Cardiac muscle cell (in vitro differentiated cells and primary cell): ENCODE measurements around the gene PDZD2. TPM values are rescaled to one million over a fixed set of nuclear protein-coding genes. Genes with fewer than 3 reads are reported as not detected.

Source experiments
- DNase-seq, 2 donors: peaks; one replicate each; pipeline versions ENCODE4 v3.0.0 to v3.0.0-alpha.2; 2010 to 2017; ENCODE audit warnings: low read depth in 1 of 2, low spot score in 1 of 2
- H3K27ac ChIP-seq: fragments of 200-600 bp; sonication (generic); 2 replicates; pipeline ENCODE4 v1.5.1; 2016
- H3K27me3 ChIP-seq: fragments of 200-600 bp; sonication (generic); 2 replicates; pipeline ENCODE4 v1.6.0; 2016; ENCODE audit warnings: control low read depth
- H3K36me3 ChIP-seq: fragments of 200-600 bp; sonication (generic); 2 replicates; pipeline ENCODE4 v1.5.1; 2016; ENCODE audit warnings: control low read depth
- H3K4me1 ChIP-seq: fragments of 200-600 bp; sonication (generic); 2 replicates; pipeline ENCODE4 v1.8.1; 2017; ENCODE audit warnings: low read depth, mild to moderate bottlenecking, mixed run types
- H3K4me3 ChIP-seq: fragments of 200-600 bp; sonication (generic); 2 replicates; pipeline ENCODE4 v1.5.1; 2016; ENCODE audit warnings: mild to moderate bottlenecking
- H3K9me3 ChIP-seq: fragments of 200-600 bp; sonication (generic); 2 replicates; pipeline ENCODE4 v1.5.1; 2017; ENCODE audit warnings: low read depth, mild to moderate bottlenecking, control low read depth
- CTCF ChIP-seq: IDR thresholded peaks from 2 replicates; pipeline ENCODE4 v1.5.1; 2012; ENCODE audit warnings: low read depth, mild to moderate bottlenecking, low read length
- polyA plus RNA-seq: library from polyadenylated mRNA; unstranded; fragments of >200 nt; fragmentation: Nextera tagmentation; extraction: Ambion mirVana; gene quantifications from 2 replicates; pipeline ENCODE4 v1.2.1, GENCODE V29; 2016
- total RNA-seq: library from RNA; depleted of rRNA; stranded (reverse); fragments of >200 nt; gene quantifications from 2 replicates; pipeline ENCODE4 v1.2.3, GENCODE V29; 2016

Gene PDZD2
- total and polyA plus RNA-seq, 2 experiments from 2014 or later: 3.0 to 3.5 TPM

DNA sequence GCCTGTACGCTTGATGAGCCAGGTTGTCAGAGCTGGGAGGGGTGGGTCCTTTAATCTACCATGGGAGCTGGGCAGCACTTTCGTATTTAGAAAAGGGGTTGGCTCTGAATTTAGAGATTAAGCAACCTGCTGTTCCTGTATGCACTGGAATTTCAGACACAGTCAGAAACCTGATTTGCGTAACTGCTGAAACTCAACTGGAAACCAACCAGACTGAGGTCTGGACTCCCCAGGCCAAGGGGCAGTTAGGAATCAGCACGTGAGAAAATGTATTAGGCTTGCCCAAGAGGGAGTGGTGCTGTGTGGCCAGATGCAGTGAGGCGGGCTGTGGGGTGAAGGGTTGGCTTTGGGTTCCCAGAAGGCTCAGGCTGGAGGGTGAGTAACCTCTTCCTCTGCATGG is 300.2 kb downstream of the PDZD2 start:
- H3K9me3 ChIP-seq: no peaks in the 10 kb centered on the region
- H3K27me3 ChIP-seq: no peaks in the 10 kb centered on the region
- peak in 1 of 2 donors; percentile 51 for DNase-seq
- no peaks in the 10 kb centered on the region for H3K4me1 ChIP-seq
- no peak for TF ChIP-seq CTCF
- H3K4me3 ChIP-seq: no peak overlapping the region
- H3K36me3 ChIP-seq: no peaks in the 10 kb centered on the region
- H3K27ac ChIP-seq: no peak overlapping the region

DNA sequence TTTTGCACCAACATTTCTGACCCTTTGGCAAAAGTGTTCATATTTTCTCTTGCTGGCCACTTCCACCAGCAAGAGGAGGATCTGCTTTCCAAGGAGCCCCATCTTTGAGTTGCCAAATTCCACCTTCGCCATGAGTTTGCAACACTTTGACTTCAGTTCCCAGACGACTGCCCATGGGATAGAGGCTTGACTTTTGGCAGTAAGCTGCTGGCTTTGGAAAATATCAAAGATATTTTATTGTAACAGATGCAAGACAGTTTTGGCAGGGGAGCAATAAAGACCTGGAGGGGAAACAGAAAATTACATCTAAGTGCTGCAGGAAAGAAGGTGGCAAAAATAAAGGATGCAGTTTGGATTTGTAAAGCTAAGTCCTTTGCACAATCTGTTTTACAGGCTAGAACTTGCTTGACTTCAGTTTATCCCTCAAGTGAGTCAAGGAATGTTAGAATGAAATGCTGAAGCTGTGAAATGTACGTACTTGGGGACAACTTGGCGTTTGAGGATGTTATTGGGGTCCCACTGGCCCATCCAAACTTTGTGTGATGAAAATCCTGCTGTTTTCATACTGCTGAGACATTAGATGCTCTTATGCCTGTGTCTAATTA is 302.3 kb downstream of the PDZD2 start:
- Histone ChIP-seq H3K36me3 (no peaks in the 10 kb centered on the region), H3K4me3 (no peak overlapping the region), H3K27ac (no peak overlapping the region), H3K4me1 (no peaks in the 10 kb centered on the region), H3K27me3 (no peaks in the 10 kb centered on the region), H3K9me3 (no peaks in the 10 kb centered on the region)
- DNase-seq: no peak
- no peak for TF ChIP-seq CTCF

- Histone ChIP-seq H3K27me3 (no peaks in the 10 kb centered on the region), H3K36me3 (no peaks in the 10 kb centered on the region), H3K4me1 (no peaks in the 10 kb centered on the region), H3K9me3 (no peaks in the 10 kb centered on the region), H3K27ac (no peak overlapping the region), H3K4me3 (no peak overlapping the region)
- DNase-seq: no peak
- TF ChIP-seq CTCF: no peak
Measured at GRCh38 chr5:31942546-31942945, 303.6 kb downstream of the PDZD2 start.

DNA sequence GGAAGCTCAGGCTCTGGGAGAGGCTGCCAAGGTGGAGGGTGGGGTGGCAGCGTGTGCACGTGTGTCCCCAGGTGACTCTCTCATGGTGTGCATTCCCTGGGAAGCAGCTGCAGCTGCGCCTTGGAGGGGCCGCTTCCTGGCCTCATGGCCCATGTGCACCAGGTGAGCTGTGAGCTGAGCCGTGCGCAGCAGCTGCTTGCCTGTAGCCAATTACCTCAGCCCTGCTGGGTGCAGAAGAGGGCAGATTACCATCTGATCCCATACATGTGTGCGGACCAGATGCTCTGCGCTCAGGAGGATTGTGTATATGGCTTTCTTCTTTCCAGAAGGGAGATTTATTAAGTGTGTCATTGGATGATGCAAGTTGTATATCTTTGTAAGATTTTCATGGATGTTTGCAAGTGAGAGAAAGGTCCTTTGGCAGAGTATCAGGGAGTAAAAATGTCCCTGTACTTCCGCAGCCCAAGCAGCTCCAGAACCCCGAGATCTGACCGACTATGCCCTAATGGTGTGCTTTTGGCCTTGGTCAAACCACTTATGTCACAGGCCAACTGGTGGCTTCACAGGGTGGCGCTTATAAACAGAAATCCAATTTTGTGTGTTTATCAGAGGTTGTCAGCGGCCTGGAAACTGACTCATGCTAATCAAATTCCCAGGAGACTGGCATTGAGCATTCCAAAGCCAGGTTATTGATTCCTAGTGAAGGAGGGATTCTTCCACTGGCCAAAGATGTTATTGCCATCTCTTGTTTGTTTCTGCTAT is 305.9 kb downstream of the PDZD2 start:
- H3K9me3 ChIP-seq: no peaks in the 10 kb centered on the region
- DNase-seq: no peak
- H3K4me1 ChIP-seq: no peaks in the 10 kb centered on the region
- H3K36me3 ChIP-seq: no peaks in the 10 kb centered on the region
- no peaks in the 10 kb centered on the region for H3K27me3 ChIP-seq
- no peak overlapping the region for H3K27ac ChIP-seq
- no peak for TF ChIP-seq CTCF
- H3K4me3 ChIP-seq: no peak overlapping the region

GRCh38 chr5:31948006-31948405 is 309.1 kb downstream of the PDZD2 start:
- no peak for DNase-seq
- Histone ChIP-seq H3K9me3 (no peaks in the 10 kb centered on the region), H3K27ac (no peak overlapping the region), H3K27me3 (no peaks in the 10 kb centered on the region), H3K36me3 (no peaks in the 10 kb centered on the region), H3K4me3 (no peak overlapping the region), H3K4me1 (no peaks in the 10 kb centered on the region)
- TF ChIP-seq CTCF: no peak
